GM03348 (cell line): ENCODE measurements around the gene AMDHD1.

ENCODE experiments used
- DNase-seq: peaks from one replicate; pipeline ENCODE4 v3.0.0; 2012; ENCODE audit warnings: low spot score

Gene AMDHD1

DNA sequence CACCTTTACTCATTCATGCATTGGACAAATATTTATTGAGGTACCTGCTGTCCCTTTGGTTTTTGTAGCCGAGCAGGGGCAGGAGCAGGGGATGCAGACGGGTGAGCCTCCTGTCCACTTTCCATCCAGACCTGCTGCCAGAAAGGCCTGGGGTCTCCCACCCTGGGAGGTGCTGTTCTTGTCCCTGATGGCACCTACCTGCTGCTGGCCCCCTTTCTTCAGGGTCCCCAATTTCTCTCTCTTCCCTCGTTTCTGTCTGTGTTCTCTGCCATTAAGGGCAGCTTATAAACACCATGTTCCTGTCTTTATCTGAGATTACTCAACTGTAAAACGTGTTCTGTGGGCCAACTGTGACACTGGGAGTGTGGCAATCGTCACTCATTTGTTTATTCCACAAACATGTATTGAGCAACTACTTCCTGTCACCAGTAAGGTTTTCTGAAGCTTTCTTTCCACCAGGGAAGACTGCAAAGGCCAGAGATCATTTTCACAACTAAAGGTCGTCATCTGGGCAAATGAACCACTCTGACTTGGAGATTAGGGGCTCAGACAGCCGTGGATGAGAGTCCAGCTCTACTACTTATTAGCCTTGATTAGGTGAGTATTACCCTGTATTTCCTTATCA, 53.0 kb downstream of the AMDHD1 start, which contains the start of gene HAL:
Gene HAL (minus strand): TSS at position 311 of the 625 bp plus-strand sequence. CDS start 434 bp downstream, outside the sequence.
- no peak for DNase-seq

GRCh38 chr12:95997276-95997675, 54.1 kb downstream of the AMDHD1 start:
- no peak for DNase-seq

- no peak for DNase-seq
Measured at GRCh38 chr12:95997911-95998510, 54.9 kb downstream of the AMDHD1 start.

DNA sequence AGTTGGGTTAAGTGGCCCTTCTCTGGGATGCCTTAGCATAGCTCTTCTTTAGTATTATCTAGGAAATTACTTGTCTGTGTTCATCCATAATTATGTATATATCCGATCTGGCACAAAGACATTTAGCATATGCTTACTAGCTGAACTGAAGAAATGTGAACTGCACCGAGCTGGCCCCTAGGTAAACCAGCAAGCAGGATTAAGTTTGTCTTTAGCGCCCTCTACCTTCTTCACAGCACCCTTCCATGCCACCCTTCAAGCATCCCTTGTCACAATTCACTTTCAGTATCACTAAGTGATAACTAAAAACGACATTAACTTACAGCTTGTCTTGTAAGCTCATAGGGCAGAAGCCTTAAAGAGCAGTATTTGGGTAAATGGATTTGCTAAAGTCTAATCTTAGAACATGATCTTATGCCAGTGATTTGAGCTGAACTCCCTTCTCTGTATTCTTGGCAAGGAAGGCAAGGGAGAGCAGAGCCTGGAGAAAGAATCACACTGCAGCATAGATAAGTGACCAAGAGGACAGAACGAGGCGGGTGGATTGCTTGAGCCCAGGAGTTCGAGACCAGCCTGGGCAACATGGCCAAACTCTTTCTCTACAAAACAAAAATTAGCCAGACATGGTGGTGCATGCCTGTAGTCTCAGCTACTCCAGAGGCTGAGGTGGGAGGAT, 55.6 kb downstream of the AMDHD1 start:
- DNase-seq = peak; percentile 54

DNA sequence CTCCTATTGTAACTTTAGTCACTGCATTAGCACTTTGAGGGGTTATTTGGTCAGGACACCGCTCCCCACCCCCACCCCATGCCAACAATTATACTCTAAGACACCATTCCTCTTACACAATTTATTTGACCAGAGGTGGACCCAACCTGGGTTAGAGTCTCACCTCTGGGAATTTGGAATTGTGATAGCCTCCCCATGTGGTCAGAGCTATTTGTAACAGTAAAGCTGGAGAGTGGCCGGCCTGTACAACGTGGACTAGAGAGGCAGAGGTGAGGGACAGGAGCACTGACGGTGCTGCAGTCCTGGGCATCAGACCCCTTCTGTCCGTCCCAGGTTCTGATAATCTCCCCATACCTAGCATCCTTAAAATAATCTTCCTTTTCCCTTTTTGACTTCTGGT, 56.4 kb downstream of the AMDHD1 start:
- no peak for DNase-seq

DNA sequence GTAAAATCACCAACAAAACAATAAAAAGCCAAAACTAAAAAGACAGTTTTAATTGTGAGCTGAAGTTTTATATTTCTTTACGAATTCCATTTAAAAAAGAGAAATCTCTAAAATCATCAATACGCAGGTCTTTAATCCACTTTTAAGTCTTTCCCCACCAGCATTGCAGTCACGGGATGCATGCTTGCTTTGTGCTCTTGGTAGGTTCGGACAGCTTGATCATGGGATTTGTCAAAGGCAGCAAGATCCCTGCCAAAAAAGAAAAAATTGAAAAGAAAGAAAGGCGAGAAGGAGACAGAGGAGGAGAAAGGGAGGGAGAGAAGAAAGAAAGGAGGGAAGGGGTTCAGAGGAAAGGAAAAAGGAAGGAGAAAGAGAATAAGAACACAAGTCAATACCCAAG, 57.7 kb downstream of the AMDHD1 start:
- DNase-seq = no peak

DNA sequence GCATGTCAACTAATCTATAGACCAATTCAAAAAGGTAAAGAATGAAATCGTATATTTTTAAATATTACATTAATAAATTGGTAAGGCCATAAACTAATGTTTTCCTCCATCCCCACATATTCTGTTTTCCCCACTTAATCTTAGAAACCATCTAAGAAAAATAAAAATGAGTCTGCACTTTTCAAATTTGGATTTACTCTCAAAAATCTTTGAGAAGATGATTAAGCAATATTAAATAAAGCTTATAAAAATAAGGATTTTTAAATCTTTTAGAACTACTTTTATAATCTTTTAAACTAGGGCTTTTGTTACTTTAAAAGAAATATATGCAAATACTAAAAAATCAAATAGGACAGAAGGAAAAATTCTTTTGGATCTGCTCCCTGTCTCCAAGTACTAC, 63.6 kb downstream of the AMDHD1 start:
- DNase-seq = no peak

- DNase-seq = no peak
Measured at GRCh38 chr12:96007729-96008128, 64.6 kb downstream of the AMDHD1 start.

DNA sequence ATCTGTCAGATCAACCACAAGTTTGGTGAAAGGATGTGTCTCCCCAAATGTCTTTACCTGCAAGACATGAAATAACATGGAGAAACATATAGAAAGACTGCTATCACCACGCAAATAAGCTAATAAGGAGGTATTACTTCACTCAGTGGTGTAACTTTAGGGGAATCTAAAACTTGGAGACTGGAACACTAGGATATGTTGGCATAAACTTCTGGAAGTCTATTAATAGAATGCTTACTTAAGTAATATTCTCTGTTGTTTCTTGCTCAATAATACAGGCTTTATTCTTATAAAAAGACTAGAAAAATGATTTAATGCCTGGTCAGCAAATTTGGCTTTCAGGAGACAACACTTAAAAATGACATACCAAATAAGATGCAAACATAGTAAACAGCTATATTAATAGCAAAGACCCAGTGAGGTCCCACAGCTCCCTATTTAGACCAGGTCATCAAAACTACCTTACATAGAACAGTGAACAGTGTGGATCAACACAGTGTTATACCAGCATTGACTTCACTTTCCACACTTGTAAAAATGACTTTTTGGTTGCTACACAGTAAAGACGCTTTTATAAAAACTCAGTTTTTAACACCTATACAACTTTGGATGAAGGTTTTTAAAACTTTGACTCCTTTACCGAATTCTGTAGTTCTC, 71.9 kb downstream of the AMDHD1 start:
- DNase-seq = no peak

DNA sequence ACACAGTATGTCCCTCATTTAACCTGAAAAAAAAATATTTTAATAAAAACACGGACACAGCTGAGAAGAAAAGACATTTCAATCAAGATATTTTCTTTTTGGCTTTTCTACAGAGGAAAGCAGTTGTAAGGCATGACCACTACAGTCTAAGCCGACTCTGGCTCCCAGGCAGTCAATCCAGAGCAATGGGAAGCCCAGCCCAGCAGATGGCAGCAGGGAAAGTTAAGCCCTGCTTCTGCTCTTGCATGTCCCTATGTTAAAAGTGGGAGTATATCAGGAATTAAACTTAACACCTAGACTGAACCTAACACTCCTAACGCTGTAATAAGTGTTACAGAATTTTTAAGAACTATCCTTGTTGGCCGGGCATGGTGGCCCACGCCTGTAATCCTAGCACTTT, 72.5 kb downstream of the AMDHD1 start:
- DNase-seq = peak; percentile 39
